GM12878 (cell line): ENCODE data around the gene HS6ST3.

Experiments used
- HDGF ChIP-seq: fragments of 450-650 bp; IDR thresholded peaks from 2 replicates; pipeline ENCODE4 v1.6.1; 2016; ENCODE audit warnings: antibody characterized with exemption
- YY1 ChIP-seq: IDR thresholded peaks from 2 replicates; pipeline ENCODE4 v1.6.1; 2011; ENCODE audit warnings: low read depth, mild to moderate bottlenecking, low read length
- ZNF274 ChIP-seq: IDR thresholded peaks from one replicate; pipeline ENCODE4 v1.8.0; 2011; ENCODE audit not compliant: insufficient read length, insufficient read depth

GRCh38 chr13:96629331-96629730 is 539.4 kb downstream of the HS6ST3 start:
- TF ChIP-seq HDGF: no peak
- TF ChIP-seq ZNF274: no peak
- TF ChIP-seq YY1: no peak
